Measurements from ENCODE around the gene SMYD5.
"Not testable (repeated sequence)": the region's sequence is repeated elsewhere in the genome, so short reads cannot be mapped to it uniquely, and the experiment has no call there.

SMYD5 gene

DNA sequence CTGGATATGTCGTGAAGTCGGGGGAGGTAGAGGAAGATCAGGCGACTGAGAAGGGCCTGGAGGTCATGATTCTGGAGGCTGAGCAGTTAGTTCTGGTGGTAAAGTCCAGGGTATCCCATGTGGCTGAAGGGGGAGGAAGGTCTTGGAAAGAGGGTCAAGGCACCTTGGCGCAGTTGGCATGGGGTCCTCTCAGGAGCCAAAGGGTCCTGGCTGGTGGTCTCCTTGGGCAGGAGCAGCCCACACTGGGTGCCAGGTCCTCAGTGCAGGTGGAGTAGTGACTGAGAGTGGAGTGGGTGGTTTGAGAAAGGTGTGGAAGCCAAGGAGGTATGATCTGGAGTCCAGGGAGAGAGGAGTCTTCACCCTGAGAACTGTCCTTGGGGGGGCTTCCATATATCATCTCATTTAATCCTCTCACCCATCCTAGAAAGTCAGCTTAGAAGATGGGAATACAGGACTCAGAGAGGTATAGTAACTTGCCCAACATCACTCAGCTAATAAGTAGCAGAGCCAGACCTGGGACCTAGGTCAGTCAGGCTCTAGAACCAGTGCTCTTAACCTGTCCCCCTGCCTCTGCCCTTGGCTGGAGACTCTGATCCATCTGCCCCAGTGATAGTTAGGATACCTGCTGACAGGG is 45.8 kb downstream of the SMYD5 start:
- DNase-seq (ENCODE audit: low read depth in 2 of 2): no peak

DNA sequence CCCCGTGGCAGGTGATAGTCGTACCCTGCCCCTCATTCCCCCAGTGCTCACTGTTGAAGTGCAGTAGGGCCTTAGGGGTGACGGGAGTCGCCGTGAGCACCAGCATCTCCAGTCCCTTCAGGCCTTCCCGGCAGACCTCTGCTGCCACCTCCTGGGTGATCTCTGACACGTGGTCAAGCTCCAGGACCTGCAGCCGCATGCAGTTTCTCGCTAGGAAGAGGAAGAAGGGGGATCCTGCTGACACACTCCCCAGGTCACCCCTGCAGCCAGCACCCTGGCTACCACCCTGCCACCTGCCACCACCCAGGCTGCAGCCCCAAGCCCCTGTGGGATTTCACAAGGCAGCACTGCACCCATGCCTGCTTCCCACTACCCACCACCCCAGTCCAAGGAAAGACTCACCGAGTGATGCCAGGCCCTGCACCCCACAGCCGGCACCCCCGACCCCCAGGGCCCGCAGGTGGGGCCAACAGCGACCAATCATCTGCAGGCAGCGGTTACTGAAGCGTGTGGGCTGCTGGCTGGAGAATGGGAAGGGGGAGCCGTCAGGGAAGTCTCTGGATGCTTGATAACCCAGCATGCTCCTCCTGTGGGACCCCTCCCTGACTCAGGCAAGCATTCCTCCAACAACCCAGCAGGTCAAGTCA is 46.4 kb downstream of the SMYD5 start:
- no peak for DNase-seq (ENCODE audit: low read depth in 2 of 2)

DNA sequence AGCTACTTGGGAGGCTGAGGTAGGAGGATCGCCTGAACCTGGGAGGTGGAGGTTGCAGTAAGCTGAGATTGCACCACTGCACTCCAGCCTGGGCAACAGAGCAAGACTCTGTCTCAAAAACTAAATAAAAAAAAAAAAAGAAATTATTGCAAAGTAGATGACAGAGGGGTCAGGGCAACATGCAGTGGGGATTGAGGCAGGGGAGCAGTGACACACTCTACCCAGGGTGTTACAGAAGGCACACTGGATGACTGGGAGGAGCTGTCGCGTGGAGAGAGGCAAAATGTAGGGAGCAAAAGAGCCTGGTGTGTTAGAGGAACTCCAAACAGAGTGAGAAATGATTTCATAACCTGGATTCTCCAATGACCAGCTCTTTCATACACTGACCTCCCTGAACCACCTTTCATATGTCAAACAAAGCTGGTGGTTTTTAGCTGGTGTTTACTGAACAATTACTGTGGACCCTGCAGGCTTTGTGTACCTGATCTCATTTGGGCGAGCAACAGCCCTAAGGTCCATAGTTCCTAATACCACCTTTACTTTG is 48.1 kb downstream of the SMYD5 start:
- no peak for DNase-seq (ENCODE audit: low read depth in 2 of 2)

DNA sequence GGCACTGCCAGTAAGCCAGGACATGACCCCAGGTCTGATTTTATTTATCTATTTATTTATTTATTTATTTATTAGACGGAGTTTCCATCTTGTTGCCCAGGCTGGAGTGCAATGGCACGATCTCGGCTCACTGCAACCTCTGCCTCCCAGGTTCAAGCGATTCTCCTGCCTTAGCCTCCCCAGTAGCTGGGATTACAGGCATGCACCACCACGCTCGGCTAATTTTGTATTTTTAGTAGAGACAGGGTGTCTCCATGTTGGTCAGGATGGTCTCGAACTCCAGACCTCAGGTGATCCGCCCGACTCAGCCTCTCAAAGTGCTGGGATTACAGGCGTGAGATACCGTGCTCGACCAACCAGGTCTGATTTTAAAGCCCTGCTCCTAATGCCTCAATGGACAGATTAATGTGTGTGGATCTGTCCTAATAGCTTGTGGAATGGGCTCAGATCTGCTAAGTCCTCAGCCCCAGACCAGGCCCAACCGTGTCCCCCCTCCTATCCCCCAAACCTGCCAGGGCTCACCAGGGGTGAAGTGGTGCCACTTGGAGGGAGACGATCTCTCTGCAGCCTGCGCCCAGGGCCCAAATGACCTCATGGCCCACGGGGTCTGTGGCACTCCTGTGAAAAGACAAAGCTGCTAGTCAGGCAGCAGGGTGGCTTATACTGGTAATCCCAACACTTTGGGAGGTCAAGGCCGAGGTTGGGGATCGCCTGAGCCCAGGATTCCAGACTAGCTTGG is 48.8 kb downstream of the SMYD5 start:
- DNase-seq (ENCODE audit: low read depth in 2 of 2): not testable (repeated sequence)

DNA sequence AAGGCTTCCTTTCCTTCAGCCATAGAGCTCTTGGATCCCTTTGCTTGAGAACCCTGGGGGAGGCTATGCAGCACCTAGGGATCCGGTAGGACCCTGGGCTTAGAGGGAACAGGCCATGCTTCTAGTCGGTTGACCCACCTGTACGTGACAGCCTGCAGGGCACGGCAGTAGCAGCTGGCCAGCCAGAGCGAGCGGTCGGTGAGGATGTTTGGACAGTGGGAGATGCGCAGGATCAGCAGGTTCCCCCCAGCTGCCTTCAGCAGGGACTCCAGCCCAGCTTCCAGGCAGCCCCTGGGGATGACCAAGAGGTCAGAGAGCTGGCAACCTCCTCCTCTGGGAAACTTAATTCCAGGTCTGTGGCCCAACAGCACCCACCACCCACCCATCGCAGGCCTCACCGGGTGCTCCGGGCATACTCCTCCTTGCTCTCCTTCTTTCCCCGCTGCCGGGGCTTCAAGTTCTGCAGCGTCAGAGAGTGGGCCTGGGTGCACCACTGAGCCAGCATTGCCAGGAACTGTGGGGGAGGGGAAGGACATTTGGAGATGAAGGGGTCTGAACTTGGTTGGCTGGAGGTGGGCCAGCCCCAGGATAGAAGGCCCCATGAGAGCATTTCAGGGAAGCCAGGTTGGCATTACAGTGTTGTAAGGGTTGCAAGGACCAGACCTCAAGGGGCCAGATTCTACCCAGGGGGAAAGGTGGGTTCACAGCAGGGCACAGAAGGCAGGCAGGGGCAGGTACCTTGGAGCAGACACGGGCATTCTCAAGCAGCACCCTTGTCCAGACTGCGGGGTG is 49.7 kb downstream of the SMYD5 start:
- DNase-seq (ENCODE audit: low read depth in 2 of 2): no peak

DNA sequence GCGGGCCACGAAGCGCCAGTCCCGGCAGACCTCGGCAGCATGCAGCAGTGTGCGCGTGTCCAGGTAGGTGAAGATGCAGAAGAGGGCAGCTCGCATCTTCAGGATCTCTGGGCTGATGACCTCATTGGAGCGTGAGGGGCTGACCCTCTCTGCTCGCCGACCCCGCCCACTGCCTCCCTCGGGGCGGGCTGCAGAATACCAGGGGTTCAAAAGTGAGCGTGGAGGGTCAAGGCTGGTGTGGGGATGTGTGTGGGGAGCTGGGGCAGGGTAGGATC is 50.2 kb downstream of the SMYD5 start:
- DNase-seq (ENCODE audit: low read depth in 2 of 2): no peak

DNA sequence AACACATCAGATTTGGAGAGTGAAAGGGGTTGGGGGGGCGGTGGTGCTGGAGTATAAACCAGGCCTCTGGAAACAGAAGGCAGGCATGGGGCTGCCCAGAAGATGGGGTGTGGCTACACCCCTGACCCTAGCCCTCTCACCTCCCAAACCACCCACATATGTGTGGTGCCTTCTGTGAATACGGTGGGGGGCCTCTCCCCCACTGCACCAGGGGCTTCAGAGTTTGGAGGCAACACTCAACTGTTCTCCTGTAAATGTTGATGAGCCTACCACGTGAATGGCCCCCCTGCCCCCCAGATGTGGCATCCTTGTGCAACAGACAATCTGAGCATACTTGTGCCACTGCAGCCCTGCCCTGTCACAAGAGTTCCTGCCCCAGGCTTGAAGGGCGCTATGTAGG is 50.7 kb downstream of the SMYD5 start:
- no peak for DNase-seq (ENCODE audit: low read depth in 2 of 2)

DNA sequence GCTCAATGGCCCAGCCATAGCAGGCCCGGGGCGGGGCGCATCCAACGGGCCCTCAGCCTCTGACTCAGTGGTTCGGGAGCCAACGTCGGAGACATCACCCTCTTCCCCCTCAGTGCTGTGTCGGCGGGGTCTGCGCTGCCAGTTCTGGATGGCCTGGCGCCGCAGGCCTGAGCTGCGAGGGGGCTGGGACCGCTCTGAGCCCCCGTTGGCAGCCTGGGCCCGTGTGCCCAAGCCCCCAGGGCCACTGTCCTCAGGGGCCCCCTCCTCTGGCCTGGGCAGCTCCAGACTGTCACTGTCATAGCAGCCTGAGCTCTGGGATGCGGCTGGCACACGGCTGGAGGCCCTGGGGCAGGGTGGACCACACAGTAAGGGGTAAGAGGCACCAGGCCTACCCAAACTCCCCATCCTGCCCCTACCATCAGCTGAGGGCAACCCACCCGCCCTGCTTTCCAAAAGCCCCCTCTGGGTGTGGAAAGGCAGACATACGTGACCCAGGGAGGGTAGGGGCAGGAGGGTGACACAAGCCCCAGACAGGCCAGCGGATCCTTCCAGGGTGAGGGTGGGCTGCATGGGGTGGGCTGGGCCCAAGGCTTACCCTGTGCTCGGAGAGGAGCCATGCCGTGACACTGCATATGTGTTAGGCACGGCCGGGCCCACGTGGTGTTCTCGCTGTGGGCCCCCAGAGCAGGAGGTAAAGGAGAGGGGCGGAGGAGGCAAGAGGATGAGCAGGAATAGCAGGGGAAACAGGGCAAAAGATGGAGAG is 51.4 kb downstream of the SMYD5 start:
- DNase-seq (ENCODE audit: low read depth in 2 of 2): no peak

DNA sequence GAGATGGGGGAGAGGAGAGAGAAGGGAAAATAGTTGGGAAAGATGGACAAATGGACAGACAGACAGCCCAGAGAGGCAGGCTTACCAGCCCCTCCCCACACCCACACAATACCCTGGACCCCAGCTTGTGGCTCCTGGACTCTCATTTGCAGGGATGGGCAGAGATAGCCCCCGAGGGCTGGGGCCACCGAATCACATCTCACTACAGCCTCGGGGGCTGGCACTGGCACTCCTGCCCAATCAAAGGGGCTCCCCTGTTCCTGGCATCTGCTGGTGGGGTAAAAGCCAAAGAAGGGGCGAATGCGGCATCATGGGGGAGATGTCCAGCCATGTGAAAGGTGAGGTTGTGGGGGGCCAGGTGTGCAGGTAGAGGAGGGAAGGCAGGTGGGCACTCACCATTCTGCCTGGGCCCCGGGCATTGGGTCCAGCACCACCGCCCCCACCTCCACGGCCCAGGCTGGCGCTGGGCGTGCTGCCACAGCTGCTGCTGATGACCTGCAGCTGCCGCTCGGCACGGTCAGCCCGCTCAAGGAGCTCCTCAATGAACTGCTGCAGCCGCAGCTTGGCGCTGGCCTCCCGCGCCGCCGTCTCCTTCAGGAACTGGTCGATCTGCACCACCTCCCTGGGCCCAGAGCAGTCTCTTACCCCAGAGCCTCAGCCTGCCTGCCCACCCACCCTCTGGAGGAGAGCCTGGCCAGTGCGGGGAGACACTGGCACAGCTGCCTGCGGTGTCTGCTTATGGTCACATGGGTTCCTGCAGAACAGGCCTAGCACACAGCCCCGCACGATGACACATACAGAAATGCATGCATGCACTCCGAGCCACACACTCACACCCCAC is 52.2 kb downstream of the SMYD5 start:
- no peak for DNase-seq (ENCODE audit: low read depth in 2 of 2)

DNA sequence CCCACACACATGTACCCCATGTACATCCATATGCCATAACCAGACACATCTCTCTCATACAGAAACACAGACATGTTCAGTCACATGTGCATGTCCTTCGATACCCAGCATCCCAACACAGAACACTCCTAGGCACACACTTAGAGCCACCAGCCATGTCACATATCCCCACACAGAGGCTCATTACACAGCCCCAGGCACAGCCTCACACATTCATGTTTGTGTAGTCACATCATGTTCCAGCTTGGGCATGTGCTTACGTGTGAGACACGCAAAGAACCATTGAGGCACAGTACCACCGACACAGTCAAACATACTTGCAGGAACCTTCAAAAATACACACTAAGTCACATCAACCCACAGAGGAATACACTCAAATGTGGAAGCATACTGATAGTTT is 53.0 kb downstream of the SMYD5 start:
- no peak for DNase-seq (ENCODE audit: low read depth in 2 of 2)

DNA sequence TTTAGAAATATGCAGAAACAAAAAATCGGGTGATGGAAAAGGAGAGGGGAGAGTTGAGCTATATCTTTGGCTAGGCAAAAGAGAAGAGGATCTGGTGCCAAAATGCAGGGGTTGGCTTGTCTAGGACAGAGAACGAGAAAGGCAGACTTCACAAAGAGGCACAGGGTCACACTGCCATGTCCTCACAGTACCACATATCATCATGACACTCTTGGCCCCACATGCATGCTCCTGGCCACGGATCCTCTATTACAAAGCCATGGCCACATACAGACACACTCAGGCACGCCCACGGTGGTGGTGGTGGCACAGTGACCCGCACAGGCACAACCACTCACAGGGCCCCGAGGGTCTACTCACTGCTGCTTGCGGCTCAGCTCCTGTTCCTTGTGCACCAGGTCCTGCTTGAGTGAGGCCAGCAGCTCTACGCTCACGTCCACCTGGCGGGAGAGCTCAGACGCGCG is 54.4 kb downstream of the SMYD5 start:
- no peak for DNase-seq (ENCODE audit: low read depth in 2 of 2)

DNA sequence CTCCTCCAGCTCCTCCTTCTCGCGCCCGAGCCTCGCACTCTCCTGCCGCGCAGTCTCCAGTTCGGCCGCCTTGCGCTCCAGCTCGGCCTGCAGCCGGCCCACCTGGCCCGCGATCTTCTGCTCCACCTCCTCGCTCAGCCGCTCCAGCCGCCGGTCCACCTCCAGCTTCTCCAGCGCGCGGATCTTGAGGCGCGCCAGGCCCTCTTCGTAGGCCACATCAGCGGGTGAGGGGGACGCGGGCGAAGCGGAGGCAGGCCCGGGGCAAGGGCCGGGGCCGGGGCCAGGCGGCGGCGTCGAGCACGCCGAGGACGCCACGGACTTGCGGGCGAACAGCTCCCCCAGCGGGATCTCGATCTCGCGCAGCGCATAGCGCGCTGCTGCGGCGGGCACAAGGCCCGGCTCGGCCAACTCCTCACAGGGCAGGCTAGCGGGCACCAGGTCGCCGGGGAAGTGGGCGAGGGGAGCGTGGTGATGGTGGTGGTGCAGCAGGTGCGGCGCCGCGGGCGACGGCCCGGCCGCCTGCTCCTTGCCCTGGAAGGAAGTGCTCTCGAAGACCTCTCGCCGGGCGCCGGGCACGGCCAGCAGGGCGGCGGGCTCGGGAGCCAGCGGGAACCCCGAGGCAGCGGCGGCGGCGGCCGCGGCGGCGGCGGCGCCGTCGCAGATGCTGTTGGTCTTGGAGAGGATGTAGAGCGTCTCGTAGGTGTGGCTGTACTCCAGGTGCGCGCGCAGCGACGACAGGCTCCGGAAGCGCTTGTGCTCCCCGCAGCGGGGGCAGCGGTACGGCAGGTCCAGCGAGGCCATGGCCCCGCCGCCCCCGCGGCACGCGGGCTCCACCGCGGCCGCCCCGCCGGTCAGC is 55.0 kb downstream of the SMYD5 start:
- DNase-seq (ENCODE audit: low read depth in 2 of 2): peak in 1 of 2 donors; percentile 39

DNA sequence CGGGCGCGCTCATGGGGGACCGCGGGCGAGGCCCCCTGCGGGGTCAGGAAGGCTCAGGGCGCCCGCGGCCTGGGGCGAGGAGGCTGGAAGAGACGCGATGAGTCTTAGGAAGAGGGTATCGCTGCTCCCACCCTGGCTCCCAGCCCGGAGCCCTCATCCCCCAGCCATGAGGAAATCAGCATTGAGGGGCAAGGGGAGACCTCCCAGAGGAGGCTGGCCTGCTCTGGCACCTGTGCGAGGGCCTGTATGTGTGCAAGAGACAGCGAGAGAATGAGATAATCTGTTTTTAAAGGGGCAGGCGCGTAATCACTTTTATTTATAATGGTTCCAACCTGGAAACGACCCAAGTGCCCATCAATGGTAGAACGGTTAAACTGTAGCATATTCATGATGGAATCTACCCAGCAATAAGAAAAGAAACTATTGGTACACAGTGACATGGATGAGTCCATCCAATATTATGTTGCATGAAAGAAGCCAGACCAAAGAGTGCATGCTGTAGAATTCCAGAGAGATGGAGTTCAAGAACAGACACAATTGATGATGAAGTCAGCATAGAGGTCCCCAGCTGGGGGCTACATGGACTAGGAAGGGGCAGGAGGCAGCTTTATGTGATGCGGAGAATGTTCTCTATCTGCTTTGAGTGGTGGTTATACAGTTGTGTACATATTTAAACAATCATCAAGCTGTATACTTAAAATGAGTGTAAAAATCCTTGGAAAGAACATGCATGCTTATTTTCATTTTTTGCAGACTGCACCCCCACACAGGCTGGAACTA is 55.8 kb downstream of the SMYD5 start:
- DNase-seq (ENCODE audit: low read depth in 2 of 2): no peak

DNA sequence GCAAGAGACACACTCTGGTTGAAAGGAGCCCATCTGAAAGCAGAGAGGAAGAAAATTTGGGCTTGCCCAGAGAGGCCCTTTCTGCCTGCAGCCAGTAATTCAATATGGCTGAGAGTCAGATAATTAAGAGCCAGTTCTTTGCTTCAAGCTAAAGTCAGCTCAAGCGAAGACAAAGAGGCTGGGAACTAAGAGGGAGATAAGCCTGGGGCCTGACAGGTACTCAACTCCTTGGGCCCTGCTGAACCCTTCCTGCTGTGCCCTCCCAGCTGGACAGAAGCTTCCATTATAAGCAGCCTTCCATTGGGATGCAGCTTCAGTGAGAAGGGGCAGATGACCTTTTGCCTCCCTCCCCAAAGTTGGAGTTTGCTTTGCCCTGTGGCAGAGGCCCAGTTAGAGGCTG is 58.2 kb downstream of the SMYD5 start:
- DNase-seq (ENCODE audit: low read depth in 2 of 2): no peak
